KG1 (cell line): Measurements from ENCODE around the gene CABS1.

Source experiments
- DNase-seq: peaks from one replicate; lab custom pipeline; 2025; lab: John Stamatoyannopoulos, UW

Gene CABS1

GRCh38 chr4:70334681-70335080 lies at the start of gene CABS1:
Gene CABS1 (plus strand): TSS chr4:70334981. CDS start chr4:70335040, 59 bp downstream.
- no peak for DNase-seq

- DNase-seq, result no peak
Measured at GRCh38 chr4:70288651-70289050, 46.1 kb upstream of the CABS1 start.

- no peak for DNase-seq
Measured at GRCh38 chr4:70291341-70291740, 43.4 kb upstream of the CABS1 start.

- no peak for DNase-seq
Measured at GRCh38 chr4:70297576-70297975, 37.2 kb upstream of the CABS1 start.

GRCh38 chr4:70298051-70298450 lies 36.7 kb upstream of the CABS1 start:
- DNase-seq, result no peak

- DNase-seq, result no peak
Measured at GRCh38 chr4:70299643-70300042, 35.1 kb upstream of the CABS1 start.

GRCh38 chr4:70300215-70300614 lies 34.6 kb upstream of the CABS1 start:
- DNase-seq, result no peak

- DNase-seq, result no peak
Measured at GRCh38 chr4:70303090-70303489, 31.7 kb upstream of the CABS1 start.

GRCh38 chr4:70305601-70306000 lies 29.2 kb upstream of the CABS1 start:
- no peak for DNase-seq

GRCh38 chr4:70306076-70306475 lies 28.7 kb upstream of the CABS1 start:
- DNase-seq, result no peak

- no peak for DNase-seq
Measured at GRCh38 chr4:70313736-70314135, 21.0 kb upstream of the CABS1 start.

GRCh38 chr4:70315928-70316327 lies 18.9 kb upstream of the CABS1 start:
- no peak for DNase-seq

- no peak for DNase-seq
Measured at GRCh38 chr4:70326052-70326451, 8.7 kb upstream of the CABS1 start.

GRCh38 chr4:70336043-70336442 lies 1.3 kb downstream of the CABS1 start:
- DNase-seq, result no peak

- DNase-seq, result no peak
Measured at GRCh38 chr4:70337886-70338420, 3.2 kb downstream of the CABS1 start.

- no peak for DNase-seq
Measured at GRCh38 chr4:70356185-70356584, 21.4 kb downstream of the CABS1 start.

- no peak for DNase-seq
Measured at GRCh38 chr4:70359115-70359661, 24.4 kb downstream of the CABS1 start.

GRCh38 chr4:70360460-70360859 lies 25.7 kb downstream of the CABS1 start, which contains the start of gene SMR3A:
Gene SMR3A (plus strand): TSS chr4:70360760. CDS start chr4:70362116, 1,356 bp downstream.
- DNase-seq, result no peak

- DNase-seq, result no peak
Measured at GRCh38 chr4:70364002-70364401, 29.2 kb downstream of the CABS1 start.

GRCh38 chr4:70365479-70365878 lies 30.7 kb downstream of the CABS1 start:
- DNase-seq, result no peak

GRCh38 chr4:70367813-70368212 lies 33.0 kb downstream of the CABS1 start:
- DNase-seq, result no peak

GRCh38 chr4:70371987-70372386 lies 37.2 kb downstream of the CABS1 start:
- no peak for DNase-seq

GRCh38 chr4:70372760-70373159 lies 38.0 kb downstream of the CABS1 start:
- DNase-seq, result no peak

GRCh38 chr4:70380578-70380977 lies 45.8 kb downstream of the CABS1 start:
- no peak for DNase-seq
